OCI-LY1 (cell line): Measurements from ENCODE around the gene LRRC4.

ENCODE experiments used
- CTCF ChIP-seq: fragments of 200-600 bp; sonication (generic), shearing (Covaris generic); IDR thresholded peaks from 2 replicates; pipeline ENCODE4 v1.5.1; 2017; ENCODE audit warnings: mild to moderate bottlenecking, antibody characterized with exemption, low read length, moderate library complexity, mixed read lengths
- EZH2 ChIP-seq: fragments of 200-600 bp; sonication (generic), shearing (Covaris generic); IDR thresholded peaks from 2 replicates; pipeline ENCODE4 v1.8.0; 2017; ENCODE audit warnings: borderline replicate concordance, mixed run types, mild to moderate bottlenecking, antibody characterized with exemption, low read length, moderate library complexity, mixed read lengths

GRCh38 chr7:127995156-127995880 lies 35.9 kb downstream of the LRRC4 start:
- TF ChIP-seq CTCF (no peak), EZH2 (no peak)
